GM23248 (cell line): ENCODE results near the gene KIRREL1. TPM values are rescaled to one million over a fixed set of nuclear protein-coding genes. Genes with fewer than 3 reads are reported as not detected.

ENCODE experiments used
- DNase-seq: peaks from one replicate; pipeline ENCODE4 v3.0.0-alpha.2; 2015
- H2AFZ ChIP-seq: fragments of 200-600 bp; sonication (generic); 2 replicates; pipeline ENCODE4 v1.6.1; 2016; ENCODE audit warnings: antibody characterized with exemption
- H3F3A ChIP-seq: fragments of 200-600 bp; sonication (generic); 2 replicates; pipeline ENCODE4 v1.6.1; 2016; ENCODE audit warnings: mild to moderate bottlenecking, antibody characterized with exemption, mixed run types; ENCODE audit not compliant: insufficient read depth
- H3K27ac ChIP-seq: fragments of 200-600 bp; sonication (generic); 2 replicates; pipeline ENCODE4 v1.5.1; 2016; ENCODE audit warnings: mild to moderate bottlenecking
- H3K27me3 ChIP-seq: fragments of 200-600 bp; sonication (generic); replicated peaks from 2 replicates; pipeline ENCODE4 v1.6.1; 2016; ENCODE audit warnings: mild to moderate bottlenecking; ENCODE audit not compliant: insufficient read depth
- H3K36me3 ChIP-seq: fragments of 200-600 bp; sonication (generic); 2 replicates; pipeline ENCODE4 v1.6.1; 2016; ENCODE audit warnings: low read depth, mild to moderate bottlenecking
- H3K4me1 ChIP-seq: fragments of 200-600 bp; sonication (generic); 2 replicates; pipeline ENCODE4 v1.6.1; 2016; ENCODE audit warnings: mild to moderate bottlenecking; ENCODE audit not compliant: insufficient read depth
- H3K4me2 ChIP-seq: fragments of 200-600 bp; sonication (generic); one replicate; pipeline ENCODE4 v1.6.1; 2016; ENCODE audit warnings: mild to moderate bottlenecking; ENCODE audit not compliant: unreplicated experiment
- H3K4me3 ChIP-seq: fragments of 200-600 bp; sonication (generic); 2 replicates; pipeline ENCODE4 v1.5.1; 2016; ENCODE audit warnings: mild to moderate bottlenecking
- H3K79me2 ChIP-seq: fragments of 200-600 bp; sonication (generic); 2 replicates; pipeline ENCODE4 v1.6.1; 2016; ENCODE audit warnings: mild to moderate bottlenecking; ENCODE audit not compliant: insufficient read depth
- H3K9ac ChIP-seq: fragments of 200-600 bp; sonication (generic); 2 replicates; pipeline ENCODE4 v1.6.1; 2016; ENCODE audit warnings: mild to moderate bottlenecking
- H3K9me2 ChIP-seq: fragments of 200-600 bp; sonication (generic); 2 replicates; pipeline ENCODE4 v1.6.1; 2016; ENCODE audit warnings: mixed run types, mild to moderate bottlenecking, moderate library complexity; ENCODE audit not compliant: insufficient read depth
- H3K9me3 ChIP-seq: fragments of 200-600 bp; sonication (generic); one replicate; pipeline ENCODE4 v1.6.1; 2017; ENCODE audit warnings: low read depth
- H4K20me1 ChIP-seq: fragments of 200-600 bp; sonication (generic); 2 replicates; pipeline ENCODE4 v1.6.0; 2016; ENCODE audit not compliant: insufficient read depth
- EZH2 ChIP-seq: fragments of 200-600 bp; sonication (generic); IDR thresholded peaks from 2 replicates; pipeline ENCODE4 v1.6.1; 2018; ENCODE audit warnings: antibody characterized with exemption, mild to moderate bottlenecking; ENCODE audit not compliant: insufficient read depth, poor library complexity, severe bottlenecking
- EZH2phosphoT487 ChIP-seq: fragments of 200-600 bp; sonication (generic); IDR thresholded peaks from 2 replicates; pipeline ENCODE4 v1.6.1; 2018; ENCODE audit warnings: antibody characterized with exemption, moderate library complexity, mild to moderate bottlenecking, low read depth; ENCODE audit not compliant: insufficient read depth
- WGBS, 2 experiments: methylation state at CpG; one replicate each; pipeline ENCODE4 v1.1.6; 2015 to 2017; ENCODE audit warnings: low lambda C conversion rate in 2 of 2, low coverage in 1 of 2; ENCODE audit errors: missing lambda C conversion rate in 2 of 2; 5-methylcytosine and 5-hydroxymethylcytosine counted together
- in situ Hi-C: fragments of 300-500 bp; cut with MboI; formaldehyde crosslinking; loops from 2 replicates; pipeline ENCODE4 v1.15.0; 2020
- polyA plus RNA-seq: library from polyadenylated mRNA; unstranded; fragments of >200 nt; fragmentation: Nextera tagmentation; extraction: Ambion mirVana; gene quantifications from 2 replicates; pipeline ENCODE4 v1.2.1, GENCODE V29; 2016
- total RNA-seq: library from RNA; depleted of rRNA; stranded (reverse); fragments of >200 nt; shearing (Covaris generic); gene quantifications from 2 replicates; pipeline ENCODE4 v1.2.3, GENCODE V29; 2014

Gene KIRREL1
- total and polyA plus RNA-seq, 2 experiments from 2014 or later: 33.7 to 108 TPM

GRCh38 chr1:158035976-158036583, 42.6 kb downstream of the KIRREL1 start:
- H3F3A ChIP-seq: peaks cover 51% of the 10 kb centered on the region
- H3K36me3 ChIP-seq: peaks cover 3% of the 10 kb centered on the region; the same call in 1 of the 2 replicates
- DNase-seq: peak; percentile 73
- H3K9me2 ChIP-seq: no peaks in the 10 kb centered on the region
- 55 to 56% methylated on average over 8 of the region's 8 CpGs for WGBS, 2 experiments
- H2AFZ ChIP-seq: no peak overlapping the region
- TF ChIP-seq EZH2: no peak
- TF ChIP-seq EZH2phosphoT487: no peak
- H3K4me2 ChIP-seq: no peak overlapping the region
- H3K27me3 ChIP-seq: no peaks in the 10 kb centered on the region
- no peaks in the 10 kb centered on the region; the same call in 1 of the 2 replicates for H4K20me1 ChIP-seq
- peaks cover 29% of the 10 kb centered on the region for H3K4me1 ChIP-seq
- no peak overlapping the region for H3K27ac ChIP-seq
- in situ Hi-C loops: no loop called here
- peaks cover 99% of the 10 kb centered on the region for H3K79me2 ChIP-seq
- H3K4me3 ChIP-seq: no peak overlapping the region
- no peak overlapping the region for H3K9ac ChIP-seq
- H3K9me3 ChIP-seq: no peaks in the 10 kb centered on the region

- Histone ChIP-seq H3K36me3 (peaks cover 3% of the 10 kb centered on the region; the same call in 1 of the 2 replicates), H3K4me2 (peak overlapping the region; percentile 74), H3K27me3 (no peaks in the 10 kb centered on the region)
Observed at GRCh38 chr1:158037008-158037865, 43.8 kb downstream of the KIRREL1 start.

GRCh38 chr1:158037866-158038359, 44.5 kb downstream of the KIRREL1 start:
- no peak overlapping the region for H2AFZ ChIP-seq
- in situ Hi-C loops: no loop called here
- 7 to 8% methylated on average over 9 of the region's 9 CpGs for WGBS, 2 experiments

More at GRCh38 chr1:158037008-158037865, 43.8 kb downstream of the KIRREL1 start:
- in situ Hi-C loops: no loop called here
- TF ChIP-seq EZH2: no peak
- no peak for TF ChIP-seq EZH2phosphoT487
- Histone ChIP-seq H3K4me1 (peaks cover 29% of the 10 kb centered on the region), H3K9me2 (no peaks in the 10 kb centered on the region), H2AFZ (no peak overlapping the region), H3K9ac (peak overlapping the region; percentile 40), H4K20me1 (peaks cover 1% of the 10 kb centered on the region; the same call in 1 of the 2 replicates), H3K9me3 (no peaks in the 10 kb centered on the region), H3K27ac (peak overlapping the region; percentile 67), H3K4me3 (no peak overlapping the region), H3F3A (peaks cover 51% of the 10 kb centered on the region), H3K79me2 (peaks cover 99% of the 10 kb centered on the region)
- 78 to 79% methylated on average over 17 of the region's 17 CpGs for WGBS, 2 experiments
- no peak for DNase-seq

GRCh38 chr1:158038793-158039192, 45.3 kb downstream of the KIRREL1 start:
- TF ChIP-seq EZH2phosphoT487: no peak
- no peak for TF ChIP-seq EZH2
- Histone ChIP-seq H4K20me1 (peaks cover 6% of the 10 kb centered on the region; the same call in 1 of the 2 replicates), H3K4me3 (no peak overlapping the region), H3K36me3 (no peaks in the 10 kb centered on the region), H3K9me3 (no peaks in the 10 kb centered on the region), H3K4me2 (peak overlapping the region; percentile 74), H3K27me3 (no peaks in the 10 kb centered on the region), H3K9me2 (no peaks in the 10 kb centered on the region), H3K9ac (no peak overlapping the region), H3K27ac (peak overlapping the region; percentile 67), H3K4me1 (peaks cover 29% of the 10 kb centered on the region), H2AFZ (no peak overlapping the region), H3F3A (peaks cover 51% of the 10 kb centered on the region), H3K79me2 (peaks cover 99% of the 10 kb centered on the region)
- 42 to 47% methylated on average over 8 of the region's 8 CpGs for WGBS, 2 experiments
- no peak for DNase-seq
- in situ Hi-C loops: no loop called here

More at GRCh38 chr1:158037866-158038359, 44.5 kb downstream of the KIRREL1 start:
- peaks cover 3% of the 10 kb centered on the region; the same call in 1 of the 2 replicates for H3K36me3 ChIP-seq
- peaks cover 99% of the 10 kb centered on the region for H3K79me2 ChIP-seq
- H3K27ac ChIP-seq: peak overlapping the region; percentile 67
- H3K4me3 ChIP-seq: no peak overlapping the region
- peaks cover 51% of the 10 kb centered on the region for H3F3A ChIP-seq
- H3K9ac ChIP-seq: peak overlapping the region; percentile 40
- H3K4me2 ChIP-seq: peak overlapping the region; percentile 74
- H4K20me1 ChIP-seq: peaks cover 5% of the 10 kb centered on the region; the same call in 1 of the 2 replicates
- H3K27me3 ChIP-seq: no peaks in the 10 kb centered on the region
- no peaks in the 10 kb centered on the region for H3K9me3 ChIP-seq
- DNase-seq: peak; percentile 78
- H3K9me2 ChIP-seq: no peaks in the 10 kb centered on the region
- peaks cover 29% of the 10 kb centered on the region for H3K4me1 ChIP-seq
- TF ChIP-seq EZH2phosphoT487 (no peak), EZH2 (no peak)
